ENCODE measurements around the gene FBXL15.
A peak's percentile ranks its signal among the peaks of the same experiment; 100 is the strongest.

Gene FBXL15

GRCh38 chr10:102457591-102458150, 37.0 kb downstream of the FBXL15 start:
- DNase-seq = no peak

GRCh38 chr10:102458656-102459055, 38.0 kb downstream of the FBXL15 start:
- DNase-seq = no peak

DNA sequence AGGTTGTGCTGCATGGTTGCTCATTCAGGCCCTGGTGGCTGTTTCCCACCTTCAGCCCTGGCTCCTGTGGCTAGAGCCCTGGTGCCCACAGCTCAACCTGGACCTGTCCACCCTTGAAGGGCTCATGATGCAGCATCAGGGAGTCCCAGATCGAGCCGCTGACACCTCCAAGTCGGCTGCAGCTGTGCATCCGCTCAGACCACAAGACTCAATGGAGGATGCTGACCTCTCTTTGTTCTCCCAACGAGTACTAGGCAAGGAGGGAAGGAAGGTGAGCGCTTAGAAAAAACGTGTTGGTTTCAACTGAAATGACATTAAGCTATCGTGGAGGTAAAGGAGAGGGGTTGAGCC, 40.2 kb downstream of the FBXL15 start:
- no peak for DNase-seq

DNA sequence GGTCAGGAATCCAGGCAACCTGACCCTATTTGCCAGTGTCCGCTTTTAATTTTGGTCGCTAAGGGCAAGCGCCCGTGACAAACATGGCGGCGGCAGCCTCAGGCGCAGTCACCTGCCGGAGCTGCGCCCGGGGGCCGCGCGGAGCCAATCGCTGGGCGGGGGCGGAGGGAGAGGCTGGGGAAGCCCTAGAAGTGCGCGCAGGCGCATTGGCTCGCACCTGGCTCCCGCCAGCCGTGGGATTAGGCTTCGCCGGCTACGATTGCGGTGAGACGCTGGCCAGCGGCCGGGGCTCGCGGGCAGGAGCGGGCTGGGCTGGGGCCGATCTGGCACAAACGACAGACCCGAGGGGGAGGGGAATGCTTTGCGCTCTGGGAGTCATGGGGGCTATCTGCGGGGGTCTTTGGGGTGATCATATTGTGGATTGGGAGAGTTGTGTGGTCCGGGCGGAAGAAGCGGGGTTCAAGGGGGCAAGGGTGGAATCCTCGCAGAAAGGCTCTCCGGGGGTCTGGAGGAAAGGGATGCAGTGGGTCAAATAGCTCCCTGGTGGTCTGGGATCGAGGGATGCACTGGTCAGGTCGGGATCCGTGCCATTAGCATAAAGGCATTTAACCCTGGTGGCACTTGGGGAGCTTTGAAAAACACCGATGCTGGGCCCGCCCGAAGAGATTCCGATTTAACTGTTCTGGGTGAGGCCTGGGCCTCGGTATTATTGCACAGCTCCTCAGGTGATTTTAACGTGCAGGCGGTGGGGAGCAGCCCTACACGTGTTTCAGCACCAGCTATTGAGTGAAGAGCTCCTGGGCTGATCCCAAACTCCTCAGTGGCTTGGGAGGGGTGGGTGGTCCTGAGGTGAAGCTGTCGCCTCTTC, 40.8 kb downstream of the FBXL15 start:
- peak; percentile 86 for DNase-seq

DNA sequence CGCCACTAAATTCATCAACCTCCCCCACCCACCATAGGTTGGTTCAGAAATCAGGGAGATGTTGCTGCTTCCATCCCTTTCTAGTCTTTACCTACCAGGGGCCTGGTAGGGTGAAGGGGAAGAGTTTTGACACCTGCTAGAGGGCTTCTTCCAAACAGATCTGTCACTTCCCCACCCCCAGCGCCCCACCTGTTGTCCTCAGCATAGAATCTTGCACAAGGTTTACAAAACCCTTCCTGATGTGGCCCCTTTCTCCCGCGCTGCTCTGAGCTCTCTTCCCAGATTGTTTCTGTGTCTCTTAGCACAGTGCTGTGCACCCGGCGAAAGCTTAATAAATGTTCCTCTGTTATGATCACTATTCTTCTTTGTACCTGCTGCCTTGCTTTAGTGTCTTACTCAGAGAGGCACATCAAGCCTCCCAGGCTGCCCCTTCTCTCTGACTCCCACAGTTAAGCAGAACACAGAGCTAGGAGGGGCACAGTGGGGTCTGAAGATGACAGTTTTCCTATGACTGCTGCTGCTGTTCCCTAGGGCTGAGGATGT, 41.9 kb downstream of the FBXL15 start:
- no peak for DNase-seq

DNA sequence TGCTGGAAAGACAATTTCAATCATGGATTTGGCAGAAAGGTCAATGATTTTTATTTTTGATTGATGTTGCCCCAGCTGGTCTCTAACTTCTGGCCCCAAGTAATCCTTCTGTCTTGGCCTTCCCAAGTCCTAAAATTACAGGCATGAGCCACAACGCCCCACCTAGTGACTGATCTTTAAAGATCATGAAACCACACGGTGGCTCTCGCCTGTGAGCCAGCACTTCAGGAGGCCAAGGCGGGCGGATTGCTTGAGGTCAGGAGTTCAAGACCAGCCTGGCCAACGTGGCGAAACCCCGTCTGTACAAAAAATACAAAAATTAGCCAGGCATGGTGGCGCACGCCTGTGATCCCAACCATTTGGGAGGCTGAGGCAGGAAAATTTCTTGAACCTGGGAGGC, 43.3 kb downstream of the FBXL15 start:
- no peak for DNase-seq

GRCh38 chr10:102465466-102465865, 44.8 kb downstream of the FBXL15 start:
- no peak for DNase-seq

GRCh38 chr10:102467318-102467717, 46.7 kb downstream of the FBXL15 start:
- no peak for DNase-seq

DNA sequence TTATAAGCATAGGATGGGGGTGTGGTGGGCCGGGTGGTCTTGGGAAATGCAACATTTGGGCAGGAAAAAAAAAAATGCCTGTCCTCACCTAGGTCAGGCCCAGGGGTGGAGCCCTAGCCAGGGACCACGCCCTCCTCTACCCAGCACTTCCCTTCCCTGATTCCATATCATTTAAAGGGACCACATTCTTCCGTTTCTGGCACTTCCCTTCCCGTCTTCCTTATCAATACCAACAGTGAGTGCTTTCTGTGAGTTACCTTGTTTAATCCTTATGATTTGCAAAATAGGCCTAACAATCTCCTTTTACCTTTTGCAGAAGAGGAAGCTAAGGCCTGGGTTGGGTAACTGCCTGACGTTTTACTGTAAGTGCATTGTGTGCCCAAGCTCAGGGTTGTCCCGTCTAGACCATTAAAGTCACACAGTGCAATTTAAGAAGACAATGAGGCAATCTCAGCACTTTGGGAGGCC, 47.4 kb downstream of the FBXL15 start:
- no peak for DNase-seq

GRCh38 chr10:102468683-102469082, 48.0 kb downstream of the FBXL15 start:
- DNase-seq = no peak

GRCh38 chr10:102470579-102471546, 50.2 kb downstream of the FBXL15 start:
- no peak for DNase-seq
